Gastroesophageal sphincter (tissue), 4 donors: ENCODE results near the gene LDLRAD4. TPM values are rescaled to one million over a fixed set of nuclear protein-coding genes. Genes with fewer than 3 reads are reported as not detected.
A peak's percentile ranks its signal among the peaks of the same experiment; 100 is the strongest.

Experiments used
- ATAC-seq: fragments of 150-250 bp; one replicate; pipeline ENCODE4 v1.9.1; 2016; ENCODE audit warnings: mild to moderate bottlenecking, moderate library complexity
- H3K27ac ChIP-seq, 4 donors: fragments of 200-600 bp; sonication (generic) in 3 of 4; 1 replicate in 3 of 4; 2 replicates in 1 of 4; pipeline ENCODE4 v1.5.1; 2016 to 2019
- H3K27me3 ChIP-seq: fragments of 200-600 bp; sonication (generic); one replicate; pipeline ENCODE4 v1.5.1; 2019
- H3K36me3 ChIP-seq, 2 donors: fragments of 200-600 bp; sonication (generic); one replicate each; pipeline ENCODE4 v1.5.1; 2019; ENCODE audit warnings: control low read depth in 1 of 2
- H3K4me1 ChIP-seq, 3 donors: fragments of 200-600 bp; sonication (generic); 1 replicate in 2 of 3; 2 replicates in 1 of 3; pipeline ENCODE4 v1.5.1; 2016 to 2019; ENCODE audit warnings: control low read depth in 2 of 3
- H3K4me3 ChIP-seq, 2 donors: fragments of 200-600 bp; sonication (generic); one replicate each; pipeline ENCODE4 v1.5.1; 2019; ENCODE audit warnings: mild to moderate bottlenecking in 1 of 2, moderate library complexity in 1 of 2
- H3K9me3 ChIP-seq, 3 donors: fragments of 200-600 bp; sonication (generic); one replicate each; pipeline ENCODE4 v1.5.1; 2017 to 2019; ENCODE audit warnings: control low read depth in 2 of 3
- EP300 ChIP-seq: sonication (generic); formaldehyde crosslinking; IDR thresholded peaks from one replicate; pipeline ENCODE4 v1.6.1; 2017; ENCODE audit warnings: antibody characterized with exemption, mild to moderate bottlenecking
- POLR2A ChIP-seq, 2 donors: fragments of 450-650 bp; IDR thresholded peaks; one replicate each; pipeline ENCODE4 v1.6.1; 2017; ENCODE audit warnings: antibody characterized with exemption in 2 of 2, mild to moderate bottlenecking in 2 of 2, moderate library complexity in 1 of 2
- POLR2AphosphoS5 ChIP-seq: sonication (generic); formaldehyde crosslinking; IDR thresholded peaks from one replicate; pipeline ENCODE4 v1.6.1; 2017; ENCODE audit warnings: antibody characterized with exemption
- WGBS, 2 donors: methylation state at CpG; one replicate each; pipeline ENCODE4 v1.1.5; 2018; ENCODE audit warnings: low coverage in 1 of 2; 5-methylcytosine and 5-hydroxymethylcytosine counted together
- total RNA-seq, 4 donors: library from RNA; depleted of rRNA; stranded (reverse); fragments of >200 nt; gene quantifications; one replicate each; pipeline ENCODE4 v1.1.0, GENCODE V29; 2016
- TF ChIP-seq, protein P1 (sequence below), 4 experiments: fragments of 200-600 bp in 2 of 4; fragments of 450-650 bp in 2 of 4; sonication (generic) in 1 of 4; IDR thresholded peaks; one replicate each; pipeline ENCODE4 v1.5.1; 2017 to 2019; ENCODE audit warnings: antibody characterized with exemption in 4 of 4, mild to moderate bottlenecking in 2 of 4, moderate library complexity in 2 of 4

LDLRAD4 gene
- total RNA-seq, 4 donors from 2014 or later: 28.1 to 85.9 (median 55.2) TPM

DNA sequence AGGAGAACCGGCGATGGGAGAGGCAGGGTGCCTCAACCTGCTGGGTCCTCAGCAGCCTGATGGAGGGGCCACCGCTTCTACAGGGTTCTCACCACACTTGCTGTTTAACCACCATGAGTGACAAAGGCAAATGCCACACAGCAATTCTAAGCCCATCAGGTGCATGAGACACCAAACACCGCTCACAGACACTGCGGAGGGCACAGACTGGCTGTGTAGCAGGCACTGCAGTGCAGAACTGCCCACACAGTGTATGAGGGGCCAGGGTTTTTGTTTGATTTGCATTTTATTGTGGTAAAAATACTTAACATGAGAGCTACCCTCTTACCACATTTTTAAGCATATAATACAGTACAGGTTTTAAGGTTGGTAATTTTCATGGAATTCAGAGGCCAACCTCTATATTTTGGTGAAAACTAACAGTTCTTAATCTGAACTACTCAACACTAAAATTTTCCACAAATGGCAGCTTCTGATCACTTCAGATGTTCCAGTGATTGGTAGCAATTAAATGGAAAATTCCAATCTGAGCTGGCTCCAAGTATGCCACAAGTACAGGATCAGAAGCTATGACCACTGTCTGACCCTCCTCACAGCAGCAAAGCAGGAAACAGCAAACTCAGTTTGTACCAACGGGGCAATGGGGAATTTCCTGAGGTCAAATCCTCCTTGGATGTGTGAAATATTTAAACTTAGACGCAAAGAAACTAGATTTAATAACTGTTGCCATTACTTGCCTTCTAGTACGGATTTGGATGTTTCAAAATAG lies 440.1 kb downstream of the LDLRAD4 start:
- Histone ChIP-seq H3K9me3 (no peaks in the 10 kb centered on the region), H3K27ac (no peak overlapping the region), H3K36me3 (peaks cover 0 to 3% of the 10 kb centered on the region in 2 donors), H3K4me1 (peaks cover 0 to 47% (median 10%) of the 10 kb centered on the region in 3 donors), H3K27me3 (no peaks in the 10 kb centered on the region), H3K4me3 (no peak overlapping the region)
- TF ChIP-seq POLR2A (IDR thresholded peaks at IDR 0.05) (no peak), EP300 (no peak)
- TF ChIP-seq, protein P1, sequence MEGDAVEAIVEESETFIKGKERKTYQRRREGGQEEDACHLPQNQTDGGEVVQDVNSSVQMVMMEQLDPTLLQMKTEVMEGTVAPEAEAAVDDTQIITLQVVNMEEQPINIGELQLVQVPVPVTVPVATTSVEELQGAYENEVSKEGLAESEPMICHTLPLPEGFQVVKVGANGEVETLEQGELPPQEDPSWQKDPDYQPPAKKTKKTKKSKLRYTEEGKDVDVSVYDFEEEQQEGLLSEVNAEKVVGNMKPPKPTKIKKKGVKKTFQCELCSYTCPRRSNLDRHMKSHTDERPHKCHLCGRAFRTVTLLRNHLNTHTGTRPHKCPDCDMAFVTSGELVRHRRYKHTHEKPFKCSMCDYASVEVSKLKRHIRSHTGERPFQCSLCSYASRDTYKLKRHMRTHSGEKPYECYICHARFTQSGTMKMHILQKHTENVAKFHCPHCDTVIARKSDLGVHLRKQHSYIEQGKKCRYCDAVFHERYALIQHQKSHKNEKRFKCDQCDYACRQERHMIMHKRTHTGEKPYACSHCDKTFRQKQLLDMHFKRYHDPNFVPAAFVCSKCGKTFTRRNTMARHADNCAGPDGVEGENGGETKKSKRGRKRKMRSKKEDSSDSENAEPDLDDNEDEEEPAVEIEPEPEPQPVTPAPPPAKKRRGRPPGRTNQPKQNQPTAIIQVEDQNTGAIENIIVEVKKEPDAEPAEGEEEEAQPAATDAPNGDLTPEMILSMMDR (IDR thresholded peaks at IDR 0.05): no peak
- 41 to 67% methylated on average over 3 of the region's 8 CpGs for WGBS, 2 donors
- ATAC-seq: no peak

DNA sequence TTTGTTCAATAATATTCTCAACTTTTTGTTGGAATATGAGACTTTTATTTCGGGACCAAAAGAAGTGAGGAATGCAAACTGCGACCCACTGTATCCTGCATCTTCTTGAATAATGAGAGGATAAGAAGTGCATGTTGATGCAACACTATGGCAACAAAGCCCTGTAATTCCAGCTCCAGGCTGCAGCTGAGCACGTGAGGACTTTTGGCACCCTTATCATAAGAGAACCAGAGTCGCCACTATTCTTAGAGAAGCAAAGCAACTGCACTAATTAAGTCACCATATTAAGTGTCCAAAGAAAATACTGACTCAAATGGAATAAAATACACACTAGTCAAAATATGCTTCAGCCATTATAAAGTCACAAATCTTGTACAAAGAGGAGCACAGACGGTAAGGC lies 441.9 kb downstream of the LDLRAD4 start:
- Histone ChIP-seq H3K4me1 (peaks cover 0 to 36% (median 10%) of the 10 kb centered on the region in 3 donors), H3K27ac (peak overlapping the region in 2 of 4 donors; percentile 47 to 64), H3K27me3 (no peaks in the 10 kb centered on the region), H3K36me3 (peaks cover 0 to 13% of the 10 kb centered on the region in 2 donors), H3K4me3 (no peak overlapping the region), H3K9me3 (no peaks in the 10 kb centered on the region)
- TF ChIP-seq, protein P1 (IDR thresholded peaks at IDR 0.05): no peak
- TF ChIP-seq POLR2AphosphoS5: no peak
- TF ChIP-seq POLR2A (IDR thresholded peaks at IDR 0.05): no peak
- no peak for TF ChIP-seq EP300
- WGBS, 2 donors: 4 to 18% methylated on average over 4 to 5 of the region's 5 CpGs
- ATAC-seq: peak; percentile 63

DNA sequence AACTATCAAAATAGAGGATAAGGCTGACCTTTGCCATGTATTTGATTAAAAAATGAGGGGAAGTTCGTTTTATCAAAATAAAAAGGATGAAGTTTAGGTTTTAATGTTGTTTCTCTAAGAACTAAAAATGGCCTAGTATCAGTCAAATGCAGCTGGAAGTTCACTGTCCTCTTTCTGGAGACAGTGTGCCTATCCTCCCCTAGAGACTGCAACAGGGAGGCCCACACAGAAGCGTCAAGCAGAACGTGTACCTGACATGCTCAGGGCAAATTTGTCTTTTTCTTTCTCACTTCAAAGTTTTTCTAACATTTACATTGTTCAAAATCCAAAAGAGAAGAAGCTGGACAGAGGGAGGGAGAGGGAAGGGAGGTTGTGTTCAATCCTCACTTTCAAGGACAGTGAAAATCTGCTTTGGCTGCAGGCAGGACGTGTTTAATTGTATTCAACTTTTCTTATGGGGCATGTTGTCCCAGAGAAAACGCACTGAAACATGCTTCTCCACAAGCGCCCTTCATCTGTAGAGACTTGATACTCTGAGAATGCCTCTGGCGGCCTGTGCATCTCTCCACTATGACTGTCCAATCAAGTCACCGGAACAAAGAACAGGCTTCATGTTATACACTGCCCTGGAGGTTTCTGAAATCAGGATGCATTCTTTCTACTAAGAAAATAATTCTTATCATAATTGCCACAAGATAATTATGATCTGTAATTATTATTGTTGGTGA lies 442.7 kb downstream of the LDLRAD4 start:
- Histone ChIP-seq H3K9me3 (no peaks in the 10 kb centered on the region), H3K27ac (peak overlapping the region in 2 of 4 donors; percentile 47 to 64), H3K4me1 (peaks cover 0 to 36% (median 10%) of the 10 kb centered on the region in 3 donors), H3K4me3 (no peak overlapping the region), H3K27me3 (no peaks in the 10 kb centered on the region), H3K36me3 (peaks cover 0 to 18% of the 10 kb centered on the region in 2 donors)
- 49 to 50% methylated on average over 8 of the region's 8 CpGs for WGBS, 2 donors
- ATAC-seq: no peak
- no peak for TF ChIP-seq EP300
- TF ChIP-seq, protein P1 (IDR thresholded peaks at IDR 0.05): no peak
- TF ChIP-seq POLR2A (IDR thresholded peaks at IDR 0.05): no peak
- no peak for TF ChIP-seq POLR2AphosphoS5

DNA sequence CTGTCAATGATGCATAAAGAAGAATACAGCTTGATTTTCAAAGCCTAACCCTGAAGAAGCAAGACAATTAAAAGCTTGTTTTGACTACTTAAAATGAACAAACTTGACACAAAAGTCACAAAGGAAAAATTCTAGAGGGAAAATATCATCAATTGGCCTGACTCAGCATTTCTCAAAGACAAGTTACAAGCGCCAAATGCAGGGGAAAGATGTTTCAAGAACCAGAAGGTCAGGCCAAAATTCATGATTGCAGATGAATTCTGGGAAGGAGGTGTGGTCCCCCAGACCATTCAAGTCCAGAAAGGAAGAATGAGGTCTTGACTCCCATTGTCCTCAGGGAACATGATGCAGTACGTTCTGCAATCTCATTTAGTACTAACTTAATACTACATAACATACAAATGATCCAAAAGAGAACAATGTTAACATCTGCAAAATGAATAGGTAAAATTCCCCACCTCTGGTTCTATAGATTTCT lies 443.3 kb downstream of the LDLRAD4 start:
- Histone ChIP-seq H3K4me1 (peaks cover 0 to 36% (median 10%) of the 10 kb centered on the region in 3 donors), H3K27me3 (no peaks in the 10 kb centered on the region), H3K4me3 (no peak overlapping the region), H3K9me3 (no peaks in the 10 kb centered on the region), H3K36me3 (peaks cover 0 to 24% of the 10 kb centered on the region in 2 donors), H3K27ac (peak overlapping the region in 2 of 4 donors; percentile 47 to 64)
- WGBS, 2 donors: 33 to 77% methylated on average over 2 of the region's 2 CpGs
- no peak for TF ChIP-seq POLR2A (IDR thresholded peaks at IDR 0.05)
- no peak for TF ChIP-seq POLR2AphosphoS5
- TF ChIP-seq, protein P1 (IDR thresholded peaks at IDR 0.05): no peak
- no peak for TF ChIP-seq EP300
- no peak for ATAC-seq
